GM12878 (cell line): ENCODE results near the gene PSAP. TPM values are rescaled to one million over a fixed set of nuclear protein-coding genes. Genes with fewer than 3 reads are reported as not detected.
A peak's percentile ranks its signal among the peaks of the same experiment; 100 is the strongest.

Experiments used
- ATAC-seq: fragments of 200-7000 bp; cut with Tn5 transposase; 3 replicates; pipeline ENCODE4 v1.9.1; 2020; ENCODE audit warnings: mild to moderate bottlenecking, moderate library complexity
- BruUV-seq: library from RNA; stranded (reverse); fragments of 400-500 nt; replicated peaks from 2 replicates; lab custom pipeline; 2021; lab: Mats Ljungman, UMichigan
- CTCF ChIA-PET: fragments of 300-600 bp; sonication (Branson Sonifier 250); formaldehyde crosslinking; extraction: SDS; loops from one replicate; lab custom pipeline; 2021; ENCODE audit warnings: inconsistent platforms; lab: Yijun Ruan, JAX
- POLR2A ChIA-PET: fragments of 350-600 bp; formaldehyde crosslinking; extraction: SDS; loops from one replicate; lab custom pipeline; 2021; ENCODE audit warnings: inconsistent platforms; lab: Charles Lee
- RAD21 ChIA-PET: fragments of 300-600 bp; sonication (Branson Sonifier 250); formaldehyde crosslinking; loops from one replicate; lab custom pipeline; 2023; ENCODE audit warnings: antibody characterized with exemption; ENCODE audit not compliant: unreplicated experiment; lab: Charles Lee
- SMC1A ChIA-PET: fragments of 300-600 bp; sonication (Branson Sonifier 250); formaldehyde crosslinking; loops from one replicate; lab custom pipeline; 2023; ENCODE audit not compliant: unreplicated experiment, uncharacterized antibody; lab: Charles Lee
- DNase-seq: peaks from one replicate; pipeline ENCODE4 v3.0.0-alpha.2; 2011; ENCODE audit warnings: low read depth, low spot score
- FAIRE-seq: peaks from 3 replicates; lab custom pipeline; 2011; peaks lifted over from hg19 to GRCh38; lab: Jason Lieb, UNC
- H2AFZ ChIP-seq: 2 replicates; pipeline ENCODE4 v1.6.0; 2011; ENCODE audit warnings: low read depth, low read length, control low read depth; ENCODE audit not compliant: control insufficient read depth
- H3K27ac ChIP-seq: 2 replicates; pipeline ENCODE4 v1.5.1; 2011; ENCODE audit warnings: control low read depth; ENCODE audit not compliant: control insufficient read depth, insufficient read depth
- H3K27me3 ChIP-seq, 2 experiments: replicated peaks in 1 of 2; 2 replicates each; pipeline versions ENCODE4 v1.6.0 to v1.6.1; 2011; ENCODE audit warnings: low read length in 1 of 2; ENCODE audit not compliant: control insufficient read depth in 2 of 2, insufficient read depth in 2 of 2
- H3K36me3 ChIP-seq, 2 experiments: 2 replicates each; pipeline ENCODE4 v1.5.1; 2011; ENCODE audit warnings: low read length in 1 of 2; ENCODE audit not compliant: control insufficient read depth in 2 of 2, insufficient read depth in 2 of 2
- H3K4me1 ChIP-seq: 2 replicates; pipeline ENCODE4 v1.6.1; 2011; ENCODE audit warnings: mild to moderate bottlenecking, low read length, moderate library complexity, mixed read lengths; ENCODE audit not compliant: control insufficient read depth, insufficient read depth
- H3K4me2 ChIP-seq: 2 replicates; pipeline ENCODE4 v1.6.0; 2011; ENCODE audit warnings: control low read depth; ENCODE audit not compliant: control insufficient read depth, insufficient read depth
- H3K4me3 ChIP-seq: fragments of 200-600 bp; sonication (generic); 2 replicates; pipeline ENCODE4 v1.5.1; 2016
- H3K79me2 ChIP-seq: 2 replicates; pipeline ENCODE4 v1.6.0; 2011; ENCODE audit warnings: low read length; ENCODE audit not compliant: control insufficient read depth, insufficient read depth
- H3K9ac ChIP-seq: 2 replicates; pipeline ENCODE4 v1.8.0; 2011; ENCODE audit warnings: low read length, control low read depth, mixed read lengths; ENCODE audit not compliant: control insufficient read depth, insufficient read depth
- H3K9me3 ChIP-seq: replicated peaks from 3 replicates; pipeline ENCODE4 v1.5.1; 2011; ENCODE audit warnings: mild to moderate bottlenecking, low read length; ENCODE audit not compliant: control insufficient read depth, insufficient read depth
- H4K20me1 ChIP-seq: 2 replicates; pipeline ENCODE4 v1.6.0; 2011; ENCODE audit not compliant: control insufficient read depth, insufficient read depth
- BACH1 ChIP-seq: fragments of 450-650 bp; IDR thresholded peaks from 2 replicates; pipeline ENCODE4 v1.6.1; 2017; ENCODE audit warnings: mild to moderate bottlenecking, borderline replicate concordance
- CHD2 ChIP-seq: IDR thresholded peaks from 2 replicates; pipeline ENCODE4 v1.6.1; 2011; ENCODE audit warnings: low read depth, low read length, improper control_type of control experiment, borderline replicate concordance
- GATAD2B ChIP-seq: fragments of 450-650 bp; conservative IDR thresholded peaks from 2 replicates; pipeline ENCODE4 v1.6.1; 2017; ENCODE audit warnings: low read depth, mild to moderate bottlenecking, moderate library complexity
- HDAC6 ChIP-seq: fragments of 200-600 bp; sonication (generic); IDR thresholded peaks from one replicate; pipeline ENCODE4 v1.8.0; 2017; ENCODE audit warnings: antibody characterized with exemption; ENCODE audit not compliant: unreplicated experiment
- KAT2A ChIP-seq: conservative IDR thresholded peaks from 2 replicates; pipeline ENCODE4 v1.6.1; 2011; ENCODE audit warnings: low read depth, low read length; ENCODE audit not compliant: control insufficient read depth
- KLF5 ChIP-seq: fragments of 450-650 bp; IDR thresholded peaks from 2 replicates; pipeline ENCODE4 v1.6.1; 2014; ENCODE audit warnings: mild to moderate bottlenecking; ENCODE audit not compliant: partially characterized antibody
- NFYA ChIP-seq: IDR thresholded peaks from 2 replicates; pipeline ENCODE4 v1.6.1; 2011; ENCODE audit warnings: low read depth, mild to moderate bottlenecking, low read length, improper control_type of control experiment, borderline replicate concordance
- POLR2A ChIP-seq: IDR thresholded peaks from 2 replicates; pipeline ENCODE4 v1.6.1; 2011; ENCODE audit warnings: low read depth, mild to moderate bottlenecking, low read length
- RBBP5 ChIP-seq: fragments of 200-600 bp; sonication (generic); conservative IDR thresholded peaks from 2 replicates; pipeline ENCODE4 v1.6.1; 2016
- TCF7 ChIP-seq: IDR thresholded peaks from 2 replicates; pipeline ENCODE4 v1.6.1; 2014; ENCODE audit warnings: antibody characterized with exemption, borderline replicate concordance
- WGBS: methylation state at CpG from one replicate; pipeline ENCODE4 v1.1.6; 2016; ENCODE audit warnings: low lambda C conversion rate; ENCODE audit not compliant: insufficient replicate concordance, insufficient coverage; ENCODE audit errors: missing lambda C conversion rate; 5-methylcytosine and 5-hydroxymethylcytosine counted together
- in situ Hi-C: fragments of 300-500 bp; cut with MboI; formaldehyde crosslinking; loops from 9 replicates; pipeline ENCODE4 v1.14.3; 2018; ENCODE audit warnings: mixed read lengths
- intact Hi-C: fragments of 100-400 bp; cut with micrococcal nuclease; formaldehyde crosslinking; loops from one replicate; pipeline ENCODE4 v1.14.2; 2022; ENCODE audit not compliant: unreplicated experiment
- polyA plus RNA-seq, 11 experiments: library from polyadenylated mRNA; depleted of rRNA in 4 of 11; unstranded in 6 of 11; stranded (reverse) in 5 of 11; fragments of >200 nt; fragmentation: Nextera tagmentation in 4 of 11; fragmentation: Illumina TruSeq in 1 of 11; extraction: Ambion mirVana in 4 of 11; extraction: Trizol in 1 of 11; gene quantifications; 1 replicate in 1 of 11; 2 replicates in 10 of 11; pipeline versions ENCODE4 v1.2.1 to v1.2.3, GENCODE V29; 2011 to 2016; ENCODE audit warnings: inconsistent platforms in 2 of 11, missing spikeins in 2 of 11, low read depth in 1 of 11
- total RNA-seq, 4 experiments: library from RNA; depleted of rRNA in 3 of 4; stranded (reverse); fragments of >200 nt in 3 of 4; fragmentation: Illumina TruSeq in 1 of 4; extraction: Trizol in 1 of 4; gene quantifications; 2 replicates each; pipeline versions ENCODE4 v1.2.1 to v1.2.3, GENCODE V29; 2013 to 2021
- TF ChIP-seq, protein P1 (sequence below): fragments of 450-650 bp; IDR thresholded peaks from 2 replicates; pipeline ENCODE4 v1.6.1; 2016; ENCODE audit warnings: mild to moderate bottlenecking

The PSAP gene
- total and polyA plus RNA-seq, 10 of the 15 experiments (the other 5 are each of a cell fraction or from before 2014, with no cell fraction given) = 178 to 336 (median 286) TPM

DNA sequence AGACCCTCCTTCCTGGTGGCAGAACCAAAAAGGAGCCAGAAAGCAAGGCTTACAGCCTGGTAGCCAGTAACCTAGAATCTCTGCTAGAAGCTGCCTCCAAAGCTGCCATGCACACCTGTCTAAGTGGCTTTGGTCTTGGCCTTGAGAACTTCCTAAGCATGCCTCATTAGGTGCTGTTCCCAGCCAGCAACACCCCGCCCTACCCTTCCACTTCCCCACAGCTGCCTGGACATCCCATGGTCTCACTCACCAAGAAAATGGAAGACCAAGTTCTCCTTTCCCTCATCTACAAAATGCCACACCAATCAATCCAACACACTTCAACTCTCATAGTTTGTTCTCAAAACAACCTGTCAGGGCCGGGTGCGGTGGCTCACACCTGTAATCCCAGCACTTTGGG lies 4.2 kb downstream of the PSAP start:
- ChIA-PET SMC1A (no interaction called here), POLR2A (no interaction called here), CTCF (interaction anchor here (6.4 kb wide), 1 partner anchor 9 kb away, joined by 54 read pairs; no protein-coding TSS in a partner anchor), RAD21 (interaction anchor here (1.2 kb wide), 1 partner anchor 26 kb away, joined by 6 read pairs; no protein-coding TSS in a partner anchor)
- Histone ChIP-seq H3K9ac (no peak overlapping the region), H3K4me2 (peak overlapping the region; percentile 26), H2AFZ (no peak overlapping the region), H3K79me2 (peaks cover 81% of the 10 kb centered on the region), H3K36me3 (no peaks in the 10 kb centered on the region; a peak in 1 of 4 replicates), H3K27ac (peak overlapping the region; percentile 24), H3K4me3 (peak overlapping the region; percentile 14; the same call in 1 of the 2 replicates), H3K27me3 (no peaks in the 10 kb centered on the region), H4K20me1 (no peaks in the 10 kb centered on the region; the same call in 1 of the 2 replicates), H3K4me1 (peaks cover 25% of the 10 kb centered on the region), H3K9me3 (no peaks in the 10 kb centered on the region)
- no TSS peak for BruUV-seq
- in situ Hi-C loops = no loop called here
- FAIRE-seq = no peak
- no peak for DNase-seq
- ATAC-seq = no peak
- 98% methylated on average over 3 of the region's 3 CpGs for WGBS
- no peak for TF ChIP-seq RBBP5
- TF ChIP-seq KAT2A = no peak
- no peak for TF ChIP-seq KLF5
- no peak for TF ChIP-seq TCF7
- TF ChIP-seq HDAC6 = no peak
- no peak for TF ChIP-seq GATAD2B
- no peak for TF ChIP-seq BACH1
- no peak for TF ChIP-seq NFYA
- TF ChIP-seq, protein P1, sequence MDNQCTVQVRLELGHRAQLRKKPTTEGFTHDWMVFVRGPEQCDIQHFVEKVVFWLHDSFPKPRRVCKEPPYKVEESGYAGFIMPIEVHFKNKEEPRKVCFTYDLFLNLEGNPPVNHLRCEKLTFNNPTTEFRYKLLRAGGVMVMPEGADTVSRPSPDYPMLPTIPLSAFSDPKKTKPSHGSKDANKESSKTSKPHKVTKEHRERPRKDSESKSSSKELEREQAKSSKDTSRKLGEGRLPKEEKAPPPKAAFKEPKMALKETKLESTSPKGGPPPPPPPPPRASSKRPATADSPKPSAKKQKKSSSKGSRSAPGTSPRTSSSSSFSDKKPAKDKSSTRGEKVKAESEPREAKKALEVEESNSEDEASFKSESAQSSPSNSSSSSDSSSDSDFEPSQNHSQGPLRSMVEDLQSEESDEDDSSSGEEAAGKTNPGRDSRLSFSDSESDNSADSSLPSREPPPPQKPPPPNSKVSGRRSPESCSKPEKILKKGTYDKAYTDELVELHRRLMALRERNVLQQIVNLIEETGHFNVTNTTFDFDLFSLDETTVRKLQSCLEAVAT = no peak
- no peak for TF ChIP-seq CHD2
- TF ChIP-seq POLR2A = no peak
- intact Hi-C loops = no loop called here
